ENCODE data around the gene KRT6C.

Gene KRT6C

GRCh38 chr12:52434081-52434733 lies 39.4 kb downstream of the KRT6C start, which contains the start of gene KRT75:
Gene KRT75, minus strand, starts transcription at chr12:52434371. Its CDS starts 67 bp downstream, at chr12:52434304.
- DNase-seq: no peak

- DNase-seq: no peak
Measured at GRCh38 chr12:52433501-52434080, 40.0 kb downstream of the KRT6C start.

GRCh38 chr12:52432559-52433207 lies 40.9 kb downstream of the KRT6C start:
- DNase-seq: no peak

GRCh38 chr12:52428121-52428520 lies 45.5 kb downstream of the KRT6C start:
- no peak for DNase-seq

GRCh38 chr12:52427083-52427482 lies 46.5 kb downstream of the KRT6C start:
- no peak for DNase-seq

GRCh38 chr12:52426034-52426433 lies 47.6 kb downstream of the KRT6C start:
- DNase-seq: no peak

- DNase-seq: no peak
Measured at GRCh38 chr12:52425466-52425865, 48.1 kb downstream of the KRT6C start.

GRCh38 chr12:52423661-52424500 lies 49.7 kb downstream of the KRT6C start:
- DNase-seq: no peak

GRCh38 chr12:52423035-52423434 lies 50.6 kb downstream of the KRT6C start:
- no peak for DNase-seq

GRCh38 chr12:52419656-52420055 lies 53.9 kb downstream of the KRT6C start:
- DNase-seq: no peak

GRCh38 chr12:52418576-52419110 lies 55.0 kb downstream of the KRT6C start:
- no peak for DNase-seq
